Measurements from ENCODE around the gene COPG1. TPM values are rescaled to one million over a fixed set of nuclear protein-coding genes. Genes with fewer than 3 reads are reported as not detected.

COPG1 gene
- polyA plus RNA-seq, 1 of the 3 experiments (the other 2 are of a cell fraction): 114 TPM

Small RNA genes lying within 50 kb of the gene (small RNA-seq; reads per million reads assigned to genes)
- gene MIR6826 (0 to 4.6 (median 0) reads per million in 7 experiments), gene RPS27P12 (0 reads per million in 7 experiments)

Other genes with a start within 250 kb of the COPG1 start
- not detected in 2 replicates for gene EFCC1, start 248.3 kb upstream of the COPG1 start, polyA plus RNA-seq (2012; rRNA removed)
- not detected in 2 replicates for gene GP9, start 188.8 kb upstream of the COPG1 start, polyA plus RNA-seq (2012; rRNA removed)
- gene RAB43, start 127.8 kb upstream of the COPG1 start, polyA plus RNA-seq (2012; rRNA removed): 8.9 and 9.5 TPM in 2 replicates
- gene ISY1, start 88.5 kb upstream of the COPG1 start, polyA plus RNA-seq (2012; rRNA removed): 20.9 and 22.3 TPM in 2 replicates
- gene CNBP, start 65.7 kb upstream of the COPG1 start, polyA plus RNA-seq (2012; rRNA removed): 240 and 279 TPM in 2 replicates
- 29.0 and 32.4 TPM in 2 replicates for gene HMCES, start 29.3 kb downstream of the COPG1 start, polyA plus RNA-seq (2012; rRNA removed)
- 0.26 and 0.38 TPM in 2 replicates for gene EFCAB12, start 179.0 kb downstream of the COPG1 start, polyA plus RNA-seq (2012; rRNA removed)
- 11.1 and 11.7 TPM in 2 replicates for gene MBD4, start 190.3 kb downstream of the COPG1 start, polyA plus RNA-seq (2012; rRNA removed)
- 20.1 and 20.8 TPM in 2 replicates for gene IFT122, start 190.6 kb downstream of the COPG1 start, polyA plus RNA-seq (2012; rRNA removed)